Hematopoietic multipotent progenitor cell treated with erythropoietin and hydrocortisone succinate and interleukin-3 and kit ligand, for 15 days (in vitro differentiated cells): ENCODE measurements around the gene E4F1.
A peak's percentile ranks its signal among the peaks of the same experiment; 100 is the strongest.

Source experiments
- DNase-seq: peaks from one replicate; pipeline ENCODE4 v3.0.0-alpha.2; 2015; ENCODE audit warnings: low spot score

Gene E4F1

DNA sequence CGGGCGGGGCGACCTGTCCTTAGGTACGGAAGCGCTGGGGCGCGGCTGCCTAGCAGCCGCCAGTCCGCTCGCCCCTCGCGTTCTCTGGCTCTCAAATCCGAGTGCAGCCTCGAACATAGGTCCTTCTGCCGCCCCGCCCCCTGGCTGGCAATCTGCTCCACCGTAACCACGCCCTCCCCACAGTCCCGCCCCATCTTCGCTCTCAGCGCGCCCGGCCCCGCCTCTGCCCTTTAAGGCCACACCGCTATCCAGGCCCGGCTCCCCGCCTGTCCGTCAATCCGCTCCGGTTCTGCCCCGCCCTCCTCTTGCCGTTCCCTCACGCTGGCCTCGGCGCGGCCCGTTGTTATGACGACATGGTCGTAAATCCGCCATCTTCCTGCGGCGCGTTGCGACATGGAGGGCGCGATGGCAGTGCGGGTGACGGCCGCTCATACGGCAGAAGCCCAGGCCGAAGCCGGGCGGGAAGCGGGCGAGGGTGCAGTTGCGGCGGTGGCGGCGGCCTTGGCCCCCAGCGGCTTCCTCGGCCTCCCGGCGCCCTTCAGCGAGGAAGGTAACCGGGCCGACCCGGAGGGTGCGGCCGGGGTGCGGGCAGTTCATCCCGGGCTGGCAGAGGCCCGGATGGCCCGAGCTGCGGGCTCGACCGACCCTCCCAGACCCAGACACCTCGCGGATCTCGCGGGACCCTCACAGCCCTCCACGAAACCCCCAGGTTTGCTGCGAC lies at the start of gene E4F1:
Gene E4F1, plus strand, starts transcription at position 371 of the 721 bp plus-strand sequence. Its CDS starts 23 bp downstream, at position 394.
- peak; percentile 100 for DNase-seq

DNA sequence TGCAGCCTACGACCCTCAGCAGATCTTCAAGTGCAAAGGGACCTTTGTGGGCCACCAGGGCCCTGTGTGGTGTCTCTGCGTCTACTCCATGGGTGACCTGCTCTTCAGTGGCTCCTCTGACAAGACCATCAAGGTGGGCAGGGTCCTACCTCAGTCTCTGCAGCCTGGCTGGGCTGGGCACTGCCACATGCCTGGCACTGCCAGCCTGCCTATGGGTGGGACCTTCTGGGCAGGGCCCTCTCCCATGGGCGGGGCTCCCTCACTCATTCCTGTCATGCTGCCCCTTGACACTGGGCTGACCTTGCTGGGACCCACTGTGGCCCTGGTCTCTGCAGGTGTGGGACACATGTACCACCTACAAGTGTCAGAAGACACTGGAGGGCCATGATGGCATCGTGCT lies 49.5 kb upstream of the E4F1 start:
- DNase-seq = no peak

DNA sequence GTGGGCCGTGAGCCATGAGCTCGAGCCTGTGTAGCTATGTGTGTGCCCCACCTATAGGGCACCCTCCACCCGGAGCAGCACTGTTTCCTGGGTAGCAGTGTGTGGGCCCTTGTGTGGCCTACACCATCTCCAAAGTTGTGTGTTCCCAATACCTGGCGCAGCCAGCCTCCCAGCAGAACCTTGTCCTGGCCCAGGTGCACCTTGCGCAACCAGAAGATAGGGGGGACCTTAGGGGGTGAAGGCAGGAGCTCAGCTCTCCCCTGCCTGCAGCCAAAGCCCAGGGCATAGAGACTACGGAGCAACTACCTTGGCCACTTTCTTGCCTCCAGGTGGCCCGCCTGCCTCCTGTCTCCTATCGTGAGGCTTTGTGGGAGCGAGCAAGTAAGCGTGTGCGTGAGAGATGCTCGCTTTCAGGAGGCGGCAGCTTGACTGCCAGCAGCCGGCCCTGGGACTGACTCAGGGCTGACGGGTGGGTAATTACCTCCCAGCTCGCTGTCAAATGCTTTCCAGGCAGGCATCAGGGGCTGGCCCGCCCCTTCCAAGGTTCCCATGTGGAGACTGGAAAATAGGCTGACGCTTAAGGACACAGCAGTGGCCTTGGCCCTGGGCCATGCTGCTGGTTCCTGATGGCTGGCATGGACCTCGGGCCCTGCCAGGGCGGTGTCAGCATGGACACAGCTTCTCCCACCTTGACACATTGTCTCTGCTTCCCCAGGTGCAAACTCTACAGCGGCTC lies 48.8 kb upstream of the E4F1 start:
- no peak for DNase-seq

GRCh38 chr16:2175454-2175853 lies 47.9 kb upstream of the E4F1 start:
- DNase-seq = no peak

GRCh38 chr16:2176047-2176446 lies 47.3 kb upstream of the E4F1 start:
- no peak for DNase-seq

- no peak for DNase-seq
These were observed 46.3 kb upstream of the E4F1 start for GRCh38 chr16:2177101-2177500.

GRCh38 chr16:2177561-2177960 lies 45.8 kb upstream of the E4F1 start:
- no peak for DNase-seq

DNA sequence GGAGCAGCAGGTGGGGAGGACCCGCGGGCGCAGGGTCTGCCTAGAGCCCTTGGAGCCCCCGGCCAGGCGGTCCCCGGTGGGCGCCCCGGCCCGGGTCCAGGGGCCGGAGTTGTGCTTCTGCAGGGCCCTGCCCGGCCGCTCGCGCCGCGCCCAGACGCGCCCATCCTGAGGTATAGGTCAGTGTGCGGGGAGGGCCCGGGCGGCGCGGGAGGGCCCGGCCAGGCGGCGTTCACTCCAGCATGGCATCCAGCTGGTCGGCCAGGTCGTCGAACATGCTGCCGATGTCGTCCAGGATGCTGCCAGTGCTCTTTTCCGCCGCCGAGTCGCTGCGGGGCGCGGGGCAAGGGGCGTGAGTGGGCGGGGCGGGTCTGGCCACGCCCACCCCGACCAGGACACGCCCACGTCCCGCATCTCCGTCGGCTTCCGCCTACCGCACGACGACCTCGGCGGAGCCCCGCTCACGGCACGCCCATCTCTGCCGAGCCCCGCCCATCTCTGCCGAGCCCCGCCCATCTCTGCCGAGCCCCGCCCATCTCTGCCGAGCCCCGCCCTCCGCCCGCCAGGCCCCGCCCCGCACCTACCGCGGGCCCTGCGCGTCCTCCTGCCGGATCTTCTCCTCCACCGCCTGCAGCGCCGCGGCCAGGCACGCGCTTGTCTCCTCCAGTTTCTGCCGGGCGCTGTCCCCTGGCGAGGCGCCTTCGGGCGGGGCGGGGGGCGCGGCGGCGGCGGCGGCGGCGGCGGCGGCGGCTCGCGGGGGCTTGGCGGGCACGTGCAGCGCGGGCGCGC lies 44.9 kb upstream of the E4F1 start:
- peak; percentile 30 for DNase-seq

DNA sequence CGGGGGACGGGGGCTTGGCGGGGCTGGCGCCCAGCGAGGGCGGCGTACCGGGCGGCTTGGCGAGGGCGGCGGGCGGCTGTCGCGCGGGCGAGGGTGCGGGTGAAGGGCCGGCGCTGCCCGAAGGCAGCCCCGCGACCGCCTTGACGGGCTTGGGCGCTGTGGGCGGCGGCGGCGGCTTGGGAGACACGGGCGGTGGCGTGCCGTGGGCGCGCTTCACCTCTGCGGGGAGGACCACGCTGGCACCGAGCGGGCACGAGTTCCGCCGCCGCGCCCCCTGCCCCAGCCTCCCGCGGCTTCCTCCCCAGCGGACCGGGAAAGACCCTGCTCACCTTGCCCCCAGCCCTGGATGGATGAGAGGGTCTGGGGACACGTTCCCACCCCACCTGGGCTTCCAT lies 44.3 kb upstream of the E4F1 start:
- DNase-seq = no peak

GRCh38 chr16:2179576-2179975 lies 43.8 kb upstream of the E4F1 start:
- no peak for DNase-seq

DNA sequence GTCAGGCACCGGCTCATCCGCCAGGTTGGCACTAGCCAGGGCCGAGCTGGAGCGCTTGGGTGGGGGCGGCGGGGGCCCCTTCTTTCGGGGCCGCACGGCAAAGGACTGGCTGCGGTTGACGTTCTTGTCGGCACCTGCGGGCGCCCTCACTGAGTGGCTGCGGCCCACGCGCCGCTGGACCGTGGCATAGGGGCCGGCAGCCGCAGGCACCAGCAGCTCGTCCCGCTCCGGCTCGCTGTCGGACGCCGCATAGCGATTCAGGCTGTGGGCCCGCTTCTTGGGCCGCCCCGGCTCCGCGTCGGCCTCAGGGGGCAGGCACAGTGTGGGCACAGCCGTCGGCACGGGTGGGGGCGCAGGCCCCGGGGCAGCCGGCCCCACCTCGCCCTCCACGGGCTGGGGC lies 42.9 kb upstream of the E4F1 start:
- DNase-seq = no peak

- no peak for DNase-seq
These were observed 42.1 kb upstream of the E4F1 start for GRCh38 chr16:2180962-2181923.

- DNase-seq = no peak
These were observed 41.4 kb upstream of the E4F1 start for GRCh38 chr16:2181952-2182351.

DNA sequence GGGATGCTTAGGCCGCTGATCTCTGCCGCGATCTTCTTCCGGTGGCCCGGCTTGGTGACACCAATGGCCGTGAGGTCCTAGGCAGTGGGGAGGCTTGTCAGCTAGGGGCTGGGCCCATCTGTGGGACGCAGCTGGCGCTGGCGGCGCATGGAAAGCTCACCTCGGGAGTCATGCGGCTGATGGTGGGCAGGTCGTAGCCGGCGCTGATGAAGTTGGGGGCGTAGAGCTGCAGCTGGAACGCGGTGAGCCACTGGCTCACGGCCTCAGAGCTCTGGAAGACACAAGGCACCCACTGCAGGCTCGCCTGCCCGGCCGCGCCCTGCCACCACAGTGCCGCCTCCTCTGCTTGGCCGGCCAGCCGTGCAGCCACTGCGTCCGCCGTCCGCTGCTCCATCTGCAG lies 39.7 kb upstream of the E4F1 start:
- DNase-seq = no peak

GRCh38 chr16:2184346-2184745 lies 39.0 kb upstream of the E4F1 start:
- DNase-seq = no peak

DNA sequence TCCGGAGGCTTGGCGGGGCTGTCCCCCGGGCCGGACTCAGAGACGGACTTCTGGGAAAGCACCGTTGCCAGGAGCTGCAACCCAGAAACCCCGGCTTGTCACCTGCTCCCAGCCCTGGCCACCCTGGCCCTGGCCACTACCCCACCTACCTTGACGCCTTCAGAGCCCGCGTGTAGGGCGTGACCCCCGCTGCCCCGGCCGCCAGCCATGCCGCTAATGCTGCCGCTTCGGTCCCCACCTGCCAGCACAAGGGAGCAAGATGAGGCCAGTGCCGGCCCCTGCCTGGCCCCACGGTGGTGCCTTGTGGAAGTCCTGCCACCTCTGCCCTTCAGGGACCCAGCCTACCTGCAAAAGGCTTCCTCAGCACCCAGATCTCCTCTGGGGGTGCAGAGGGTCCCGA lies 38.4 kb upstream of the E4F1 start:
- no peak for DNase-seq

DNA sequence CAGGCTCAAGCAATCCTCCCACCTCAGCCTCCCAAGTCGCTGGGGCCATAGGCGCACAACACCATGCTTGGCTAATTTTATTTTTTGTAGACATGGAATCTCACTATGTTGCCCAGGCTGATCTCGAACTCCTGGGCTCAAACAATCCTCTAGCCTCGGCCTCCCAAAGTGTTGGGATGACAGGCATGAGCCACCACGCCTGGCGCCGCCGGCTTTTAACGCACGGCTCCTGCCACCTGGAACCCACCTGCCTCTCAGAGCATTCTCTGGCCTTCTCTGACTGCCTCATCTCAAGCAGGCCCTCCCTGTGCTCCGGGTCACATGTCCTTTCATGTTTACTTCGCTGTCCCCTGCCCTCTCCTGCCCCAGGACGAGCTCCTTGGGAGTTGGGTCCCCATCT lies 37.3 kb upstream of the E4F1 start:
- no peak for DNase-seq

DNA sequence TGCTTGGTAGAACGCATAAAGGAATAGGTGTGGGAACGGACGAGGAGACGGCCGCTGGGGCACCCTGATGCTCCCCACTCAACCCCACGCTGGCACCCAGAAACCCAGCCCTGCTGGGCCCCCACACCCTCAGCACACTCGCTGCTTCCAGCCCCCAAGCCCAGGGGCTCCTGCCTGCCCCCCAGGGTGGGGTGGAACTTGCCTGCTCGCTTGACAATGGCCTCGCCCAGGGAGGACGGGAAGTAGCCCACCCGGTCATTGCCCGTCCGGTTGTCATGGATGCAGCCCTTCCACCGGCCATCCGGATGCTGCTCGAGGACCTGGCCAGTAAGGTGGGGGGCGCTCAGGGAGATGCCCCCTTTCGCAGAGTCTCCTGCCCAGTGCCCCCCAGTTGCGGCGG lies 36.9 kb upstream of the E4F1 start:
- DNase-seq = no peak

DNA sequence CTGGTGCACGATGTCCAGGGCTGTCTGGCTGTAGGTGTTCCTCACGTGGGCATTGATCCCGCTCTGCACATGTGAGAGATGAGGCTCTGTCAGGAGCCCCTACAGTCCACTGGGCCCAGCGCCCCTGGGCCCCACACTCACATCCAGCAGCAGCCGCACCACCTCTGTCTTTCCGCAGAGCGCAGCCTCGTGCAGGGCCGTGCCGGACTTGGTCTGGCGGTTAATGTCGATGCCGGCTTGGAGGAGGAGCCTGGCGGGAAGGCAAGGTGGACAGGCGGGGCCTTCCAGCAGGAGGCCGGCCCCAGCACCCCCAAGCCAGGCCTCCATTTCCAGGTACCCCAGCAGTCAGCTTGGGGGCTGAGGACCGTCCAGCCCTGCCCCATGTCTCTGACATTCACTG lies 36.2 kb upstream of the E4F1 start:
- DNase-seq = no peak

- no peak for DNase-seq
These were observed 35.0 kb upstream of the E4F1 start for GRCh38 chr16:2188395-2188794.

DNA sequence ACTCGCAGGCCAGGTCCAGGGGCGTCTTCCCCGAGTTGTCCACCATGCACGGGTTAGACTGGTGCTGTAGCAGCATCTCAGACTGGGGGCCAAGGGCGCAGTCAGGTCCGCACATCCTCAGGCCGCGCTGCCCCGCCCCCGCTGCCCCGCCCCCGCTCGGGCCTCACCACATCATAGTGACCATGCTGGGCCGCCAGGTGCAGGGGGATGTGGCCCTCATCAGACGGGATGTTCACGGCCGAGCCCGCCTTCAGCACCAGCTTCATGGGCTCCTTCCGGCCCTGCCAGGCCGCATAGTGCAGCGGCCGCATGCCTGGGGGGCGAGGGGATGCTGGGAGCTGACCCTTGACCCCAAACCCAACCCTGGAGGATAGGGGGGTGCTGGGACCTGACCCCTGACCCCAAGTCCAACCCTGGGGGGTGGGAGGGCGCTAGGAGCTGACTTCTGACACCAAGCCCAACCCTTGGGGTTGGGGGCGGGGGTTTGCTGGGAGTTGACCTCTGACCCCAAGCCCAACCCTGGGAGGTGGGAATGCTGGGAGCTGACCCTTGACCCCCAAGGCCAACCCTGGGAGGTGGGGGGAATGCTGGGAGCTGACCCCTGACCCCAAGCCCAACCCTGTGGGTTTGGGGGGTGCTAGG lies 34.0 kb upstream of the E4F1 start:
- DNase-seq = no peak
